Articular chondrocyte of knee joint (primary cell): ENCODE data around the gene MISP. TPM values are rescaled to one million over a fixed set of nuclear protein-coding genes. Genes with fewer than 3 reads are reported as not detected.

ENCODE experiments used
- small RNA-seq: library from RNA; depleted of rRNA; stranded (forward); fragments of <200 nt; gene quantifications from one replicate; pipeline ENCODE3, GENCODE V24; 2012
- total RNA-seq: library from RNA; depleted of rRNA; stranded (reverse); fragments of >200 nt; gene quantifications from 2 replicates; pipeline ENCODE4 v1.2.3, GENCODE V29; 2012

MISP gene, protein sequence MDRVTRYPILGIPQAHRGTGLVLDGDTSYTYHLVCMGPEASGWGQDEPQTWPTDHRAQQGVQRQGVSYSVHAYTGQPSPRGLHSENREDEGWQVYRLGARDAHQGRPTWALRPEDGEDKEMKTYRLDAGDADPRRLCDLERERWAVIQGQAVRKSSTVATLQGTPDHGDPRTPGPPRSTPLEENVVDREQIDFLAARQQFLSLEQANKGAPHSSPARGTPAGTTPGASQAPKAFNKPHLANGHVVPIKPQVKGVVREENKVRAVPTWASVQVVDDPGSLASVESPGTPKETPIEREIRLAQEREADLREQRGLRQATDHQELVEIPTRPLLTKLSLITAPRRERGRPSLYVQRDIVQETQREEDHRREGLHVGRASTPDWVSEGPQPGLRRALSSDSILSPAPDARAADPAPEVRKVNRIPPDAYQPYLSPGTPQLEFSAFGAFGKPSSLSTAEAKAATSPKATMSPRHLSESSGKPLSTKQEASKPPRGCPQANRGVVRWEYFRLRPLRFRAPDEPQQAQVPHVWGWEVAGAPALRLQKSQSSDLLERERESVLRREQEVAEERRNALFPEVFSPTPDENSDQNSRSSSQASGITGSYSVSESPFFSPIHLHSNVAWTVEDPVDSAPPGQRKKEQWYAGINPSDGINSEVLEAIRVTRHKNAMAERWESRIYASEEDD
- total RNA-seq = 0.22 and 0.26 TPM in 2 replicates

DNA sequence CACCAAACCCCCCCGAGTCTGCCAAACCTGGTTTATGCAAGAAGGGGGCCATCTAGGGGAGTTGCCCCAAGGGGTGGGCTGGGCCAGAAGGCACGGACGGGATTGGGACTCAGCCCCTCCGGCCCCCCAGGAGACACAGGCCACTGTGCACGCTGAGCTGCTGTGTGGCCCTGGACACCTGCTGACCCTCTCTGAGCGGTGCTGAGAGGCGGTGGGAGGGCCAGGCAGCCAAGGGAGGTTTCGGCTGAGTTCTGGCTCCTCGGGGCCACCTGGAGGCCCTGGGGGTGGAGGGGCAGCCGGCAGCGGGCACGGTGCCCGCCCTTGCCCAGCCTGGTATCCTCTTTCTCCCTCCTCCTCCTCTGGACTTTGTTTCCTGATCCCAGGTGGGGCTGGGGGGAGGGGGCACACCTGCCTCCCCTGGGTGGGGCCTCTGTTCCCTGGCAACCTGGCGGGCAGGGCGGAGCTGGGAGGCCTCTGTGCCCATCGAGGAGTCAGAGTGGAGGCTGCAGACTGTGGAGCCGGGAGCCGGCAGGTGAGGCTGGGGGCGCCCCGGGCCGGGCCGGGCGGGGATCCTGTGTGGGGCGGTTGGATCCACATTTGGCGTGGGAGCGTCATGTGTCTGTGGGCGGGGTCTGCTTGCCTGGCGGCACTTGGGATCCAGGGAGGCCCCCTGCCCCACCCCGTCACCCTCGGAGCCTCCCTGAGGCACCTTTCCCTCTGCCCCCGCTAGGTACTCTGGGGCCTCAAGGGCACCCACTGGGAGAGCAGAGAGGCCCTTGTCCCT lies at the start of gene MISP:
Gene MISP, plus strand, starts transcription at position 473 of the 784 bp plus-strand sequence. CDS start 5,835 bp downstream, outside the sequence.

DNA sequence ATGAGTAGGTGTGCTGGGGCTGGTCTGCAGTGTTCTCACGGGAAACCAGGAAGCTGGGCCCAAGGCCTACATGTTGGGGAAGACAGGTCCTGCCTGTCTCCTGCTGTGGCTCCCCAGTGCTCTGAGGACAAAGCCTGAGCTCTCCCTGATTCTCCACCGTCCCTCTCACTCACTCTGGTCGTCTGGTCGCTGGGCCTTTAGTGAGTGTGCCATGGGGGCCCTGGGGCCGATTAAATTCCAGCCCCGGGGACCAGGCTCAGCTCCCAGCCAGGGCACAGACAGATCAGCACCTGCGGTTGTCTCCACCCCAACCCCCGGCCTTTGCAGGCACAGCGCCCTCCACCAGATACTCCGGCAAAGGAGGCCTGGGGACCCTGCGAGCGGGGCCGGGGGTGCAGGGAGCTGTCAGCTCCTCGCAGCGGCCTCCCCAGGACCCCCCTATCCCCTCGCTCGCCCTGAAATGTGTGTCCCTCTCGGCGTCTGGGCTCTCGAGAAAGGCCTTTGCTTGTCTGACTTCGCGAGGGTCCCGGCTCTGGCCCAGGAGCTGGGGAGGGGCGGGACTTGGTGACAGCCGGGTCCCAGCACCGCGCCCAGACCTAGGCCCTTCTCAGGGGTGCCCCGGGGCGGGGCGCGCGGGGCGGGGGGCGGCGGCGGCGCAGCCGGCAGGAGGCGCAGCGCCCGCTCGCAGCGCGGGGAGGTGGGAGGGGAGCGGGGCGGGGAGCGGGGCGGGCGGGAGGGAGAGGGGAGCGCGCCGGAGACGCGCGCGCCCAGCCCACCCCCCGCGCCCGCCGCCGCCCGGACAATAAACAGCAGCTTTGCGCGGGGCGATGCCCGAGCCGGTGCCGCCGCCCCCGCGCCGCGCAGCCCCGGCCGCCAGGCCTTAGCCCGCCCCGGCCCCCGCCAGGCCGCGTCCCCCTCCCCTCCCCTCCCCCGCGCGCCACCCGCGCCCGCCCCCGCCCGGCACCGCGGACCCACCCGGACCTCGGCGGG lies 42.5 kb upstream of the MISP start, which contains the start of gene PALM:
Gene PALM, plus strand, starts transcription at position 782 of the 990 bp plus-strand sequence. CDS start 212 bp downstream, outside the sequence.

DNA sequence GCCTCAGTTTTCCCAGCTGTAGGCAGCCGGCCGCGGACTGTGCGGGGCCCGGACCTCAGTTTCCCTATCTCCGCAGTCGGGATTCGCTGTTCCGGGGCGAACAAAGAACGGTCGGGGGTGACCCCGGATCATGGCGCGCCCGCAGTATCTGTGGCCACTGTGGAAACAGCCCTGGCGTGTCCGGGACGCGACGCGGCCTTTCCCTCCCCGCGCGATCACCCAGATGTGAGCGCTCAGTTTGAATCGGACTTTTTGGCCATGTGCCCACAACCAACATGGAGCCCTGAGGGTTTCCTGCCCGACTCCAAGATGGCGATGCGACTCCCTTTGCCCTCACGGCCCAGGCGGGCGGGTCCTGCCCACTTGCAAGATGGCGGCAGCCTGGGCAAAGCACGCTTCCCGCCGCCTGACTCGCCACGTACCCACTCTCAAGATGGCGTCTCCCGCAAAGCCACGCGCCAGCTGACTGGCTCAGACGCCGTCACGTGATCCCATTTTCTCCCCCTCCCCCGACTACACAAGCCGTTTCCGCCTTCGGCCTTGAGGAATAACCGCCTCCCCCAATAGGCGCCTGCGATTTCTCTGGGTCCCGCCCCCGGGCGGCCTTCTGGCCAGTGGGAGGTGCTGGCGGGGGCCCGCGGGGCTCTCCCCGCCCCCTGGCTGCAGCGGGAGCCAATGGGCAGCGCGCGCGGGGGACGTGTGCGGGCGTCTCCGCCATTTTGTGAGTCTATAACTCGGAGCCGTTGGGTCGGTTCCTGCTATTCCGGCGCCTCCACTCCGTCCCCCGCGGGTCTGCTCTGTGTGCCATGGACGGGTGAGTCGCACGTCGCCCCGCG lies 46.0 kb downstream of the MISP start, which contains the start of gene PTBP1:
Gene PTBP1, plus strand, starts transcription at position 761 of the 836 bp plus-strand sequence. Its CDS starts 46 bp downstream, at position 807.

Small RNAs within 50 kb of the gene (small RNA-seq; reads per million reads assigned to genes)
- not detected for gene MIR3187

Other genes starting within 250 kb of the MISP start
- 25.5 and 29.0 TPM in 2 replicates for gene TPGS1, start 243.6 kb upstream of the MISP start, total RNA-seq
- 27.1 and 28.5 TPM in 2 replicates for gene CDC34, start 219.4 kb upstream of the MISP start, total RNA-seq
- not detected in 2 replicates for gene GZMM, start 207.1 kb upstream of the MISP start, total RNA-seq
- 245 and 254 TPM in 2 replicates for gene BSG, start 178.5 kb upstream of the MISP start, total RNA-seq
- gene HCN2, start 161.2 kb upstream of the MISP start, total RNA-seq = 0.76 and 0.91 TPM in 2 replicates
- 15.9 and 18.4 TPM in 2 replicates for gene POLRMT, start 117.6 kb upstream of the MISP start, total RNA-seq
- not detected in 2 replicates for gene FGF22, start 111.2 kb upstream of the MISP start, total RNA-seq
- gene RNF126, start 87.9 kb upstream of the MISP start, total RNA-seq = 17.9 and 21.6 TPM in 2 replicates
- 15.9 and 33.2 TPM in 2 replicates for gene FSTL3, start 74.7 kb upstream of the MISP start, total RNA-seq
- not detected in 2 replicates for gene PRSS57, start 55.7 kb upstream of the MISP start, total RNA-seq
- 7.5 and 9.3 TPM in 2 replicates for gene PALM, start 42.2 kb upstream of the MISP start, total RNA-seq
- 92.3 and 113 TPM in 2 replicates for gene PTBP1, start 46.3 kb downstream of the MISP start, total RNA-seq
- 0.39 and 0.76 TPM in 2 replicates for gene PLPPR3, start 70.8 kb downstream of the MISP start, total RNA-seq
- gene AZU1, start 76.7 kb downstream of the MISP start, total RNA-seq = not detected in 2 replicates
- not detected in 2 replicates for gene PRTN3, start 89.9 kb downstream of the MISP start, total RNA-seq
- gene ELANE, start 101.2 kb downstream of the MISP start, total RNA-seq = 0.43 and 1.0 TPM in 2 replicates
- gene CFD, start 108.6 kb downstream of the MISP start, total RNA-seq = 1.9 and 2.1 TPM in 2 replicates
- 16.5 and 20.4 TPM in 2 replicates for gene MED16, start 142.1 kb downstream of the MISP start, total RNA-seq
- not detected in 2 replicates for gene RNU6-9, start 142.4 kb downstream of the MISP start, total RNA-seq
- 28.9 and 34.1 TPM in 2 replicates for gene R3HDM4, start 162.1 kb downstream of the MISP start, total RNA-seq
- gene KISS1R, start 166.2 kb downstream of the MISP start, total RNA-seq = 0.13 TPM in 1 of 2 replicates, not detected in the other
- gene ARID3A, start 174.9 kb downstream of the MISP start, total RNA-seq = 5.6 and 7.1 TPM in 2 replicates
- 27.6 and 41.2 TPM in 2 replicates for gene WDR18, start 233.2 kb downstream of the MISP start, total RNA-seq
- gene GRIN3B, start 249.3 kb downstream of the MISP start, total RNA-seq = 0.13 and 0.65 TPM in 2 replicates